Measurements from ENCODE around the gene IL4I1.
A peak's percentile ranks its signal among the peaks of the same experiment; 100 is the strongest.

Gene IL4I1

DNA sequence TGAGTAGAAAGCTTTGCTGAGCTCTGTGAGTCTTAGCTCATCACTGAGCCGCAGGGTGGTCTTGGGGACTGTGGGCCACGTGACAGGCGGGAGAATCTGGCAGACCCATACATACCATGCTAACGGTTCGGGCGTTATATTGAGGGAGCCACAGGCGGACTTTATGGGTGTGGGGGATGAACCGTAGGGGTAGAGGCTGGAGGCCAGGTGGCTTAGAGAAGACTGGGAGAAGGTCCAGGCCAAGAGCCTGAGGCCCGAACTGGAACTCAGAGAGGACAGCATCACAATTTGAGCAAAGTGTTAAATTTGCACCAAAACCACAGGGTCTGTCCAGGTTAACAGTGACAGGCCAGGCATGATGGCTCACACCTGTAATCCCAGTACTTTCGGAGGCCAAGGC lies 17.0 kb upstream of the IL4I1 start:
- Mint-ChIP-seq H3K4me3 (peak overlapping the region; percentile 10), H3K27me3 (no peaks in the 10 kb centered on the region), H3K36me3 (ENCODE audit: low read depth) (peaks cover 76% of the 10 kb centered on the region), H3K27ac (peak overlapping the region; percentile 76), H3K4me1 (ENCODE audit: low read depth) (peaks cover 72% of the 10 kb centered on the region), H3K9me3 (no peaks in the 10 kb centered on the region)

GRCh38 chr19:49912965-49913685 lies 16.4 kb upstream of the IL4I1 start:
- H3K36me3 Mint-ChIP-seq (ENCODE audit: low read depth): peaks cover 76% of the 10 kb centered on the region
- peak overlapping the region; percentile 76 for H3K27ac Mint-ChIP-seq
- no peaks in the 10 kb centered on the region for H3K27me3 Mint-ChIP-seq
- no peak overlapping the region for H3K4me3 Mint-ChIP-seq
- no peaks in the 10 kb centered on the region for H3K9me3 Mint-ChIP-seq
- peaks cover 74% of the 10 kb centered on the region for H3K4me1 Mint-ChIP-seq (ENCODE audit: low read depth)

- peaks cover 79% of the 10 kb centered on the region for H3K4me1 Mint-ChIP-seq (ENCODE audit: low read depth)
- peaks cover 77% of the 10 kb centered on the region for H3K36me3 Mint-ChIP-seq (ENCODE audit: low read depth)
- no peaks in the 10 kb centered on the region for H3K27me3 Mint-ChIP-seq
- H3K27ac Mint-ChIP-seq: peak overlapping the region; percentile 98
- H3K4me3 Mint-ChIP-seq: peak overlapping the region; percentile 71
- no peaks in the 10 kb centered on the region for H3K9me3 Mint-ChIP-seq
These were observed 14.9 kb upstream of the IL4I1 start for GRCh38 chr19:49911381-49912145.

GRCh38 chr19:49910179-49910578 lies 13.5 kb upstream of the IL4I1 start:
- Mint-ChIP-seq H3K4me3 (no peak overlapping the region), H3K27ac (no peak overlapping the region), H3K4me1 (ENCODE audit: low read depth) (peaks cover 83% of the 10 kb centered on the region), H3K9me3 (no peaks in the 10 kb centered on the region), H3K36me3 (ENCODE audit: low read depth) (peaks cover 71% of the 10 kb centered on the region), H3K27me3 (no peaks in the 10 kb centered on the region)

GRCh38 chr19:49908480-49909420 lies 12.1 kb upstream of the IL4I1 start:
- Mint-ChIP-seq H3K4me1 (ENCODE audit: low read depth) (peaks cover 82% of the 10 kb centered on the region), H3K27ac (no peak overlapping the region), H3K36me3 (ENCODE audit: low read depth) (peaks cover 61% of the 10 kb centered on the region), H3K4me3 (no peak overlapping the region), H3K27me3 (no peaks in the 10 kb centered on the region), H3K9me3 (no peaks in the 10 kb centered on the region)

DNA sequence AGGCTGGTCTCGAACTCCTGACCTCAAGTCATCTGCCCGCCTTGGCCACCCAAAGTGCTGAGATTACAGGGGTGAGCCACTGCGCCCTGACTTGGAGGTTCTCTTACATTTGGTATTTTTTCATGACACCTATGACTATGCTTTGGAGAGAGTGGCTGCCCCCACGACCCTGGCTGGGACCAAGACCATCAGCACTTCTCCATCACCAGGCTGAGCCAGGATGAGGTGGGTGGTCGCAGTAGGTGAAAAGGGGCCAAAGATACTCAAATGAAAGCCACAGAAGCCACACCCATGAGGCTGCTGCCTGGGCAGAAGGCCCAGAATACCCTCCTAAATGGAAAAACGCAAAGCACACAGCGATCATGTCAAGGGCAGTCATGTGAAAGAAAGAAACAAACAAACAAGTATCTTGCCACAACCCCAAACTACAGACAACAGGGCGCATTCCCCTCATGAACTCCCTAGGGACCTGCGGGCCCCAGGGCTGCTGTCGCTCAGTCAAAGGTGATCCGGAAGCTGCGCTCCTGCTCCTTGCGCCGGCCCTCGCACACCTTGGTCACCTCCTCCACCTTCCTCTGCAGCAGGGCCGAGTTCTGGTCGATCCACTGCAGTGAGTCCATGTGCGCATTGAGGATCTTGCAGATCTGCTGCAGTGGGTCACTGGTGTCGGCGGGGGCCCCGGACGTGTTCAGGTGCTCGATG lies 11.2 kb upstream of the IL4I1 start:
- peaks cover 80% of the 10 kb centered on the region for H3K4me1 Mint-ChIP-seq (ENCODE audit: low read depth)
- H3K27ac Mint-ChIP-seq: peak overlapping the region; percentile 16
- H3K9me3 Mint-ChIP-seq: no peaks in the 10 kb centered on the region
- peaks cover 52% of the 10 kb centered on the region for H3K36me3 Mint-ChIP-seq (ENCODE audit: low read depth)
- H3K27me3 Mint-ChIP-seq: no peaks in the 10 kb centered on the region
- no peak overlapping the region for H3K4me3 Mint-ChIP-seq

GRCh38 chr19:49906879-49907564 lies 10.3 kb upstream of the IL4I1 start:
- Mint-ChIP-seq H3K4me3 (no peak overlapping the region), H3K4me1 (ENCODE audit: low read depth) (peaks cover 77% of the 10 kb centered on the region), H3K36me3 (ENCODE audit: low read depth) (peaks cover 47% of the 10 kb centered on the region), H3K9me3 (no peaks in the 10 kb centered on the region), H3K27me3 (no peaks in the 10 kb centered on the region), H3K27ac (peak overlapping the region; percentile 52)

GRCh38 chr19:49904136-49904535 lies 7.4 kb upstream of the IL4I1 start:
- no peaks in the 10 kb centered on the region for H3K27me3 Mint-ChIP-seq
- H3K4me1 Mint-ChIP-seq (ENCODE audit: low read depth): peaks cover 71% of the 10 kb centered on the region
- peaks cover 28% of the 10 kb centered on the region for H3K36me3 Mint-ChIP-seq (ENCODE audit: low read depth)
- no peak overlapping the region for H3K27ac Mint-ChIP-seq
- peak overlapping the region; percentile 7 for H3K4me3 Mint-ChIP-seq
- no peaks in the 10 kb centered on the region for H3K9me3 Mint-ChIP-seq

GRCh38 chr19:49895566-49896297 lies 955 bp downstream of the IL4I1 start:
- H3K9me3 Mint-ChIP-seq: no peaks in the 10 kb centered on the region
- peak overlapping the region; percentile 85 for H3K4me3 Mint-ChIP-seq

DNA sequence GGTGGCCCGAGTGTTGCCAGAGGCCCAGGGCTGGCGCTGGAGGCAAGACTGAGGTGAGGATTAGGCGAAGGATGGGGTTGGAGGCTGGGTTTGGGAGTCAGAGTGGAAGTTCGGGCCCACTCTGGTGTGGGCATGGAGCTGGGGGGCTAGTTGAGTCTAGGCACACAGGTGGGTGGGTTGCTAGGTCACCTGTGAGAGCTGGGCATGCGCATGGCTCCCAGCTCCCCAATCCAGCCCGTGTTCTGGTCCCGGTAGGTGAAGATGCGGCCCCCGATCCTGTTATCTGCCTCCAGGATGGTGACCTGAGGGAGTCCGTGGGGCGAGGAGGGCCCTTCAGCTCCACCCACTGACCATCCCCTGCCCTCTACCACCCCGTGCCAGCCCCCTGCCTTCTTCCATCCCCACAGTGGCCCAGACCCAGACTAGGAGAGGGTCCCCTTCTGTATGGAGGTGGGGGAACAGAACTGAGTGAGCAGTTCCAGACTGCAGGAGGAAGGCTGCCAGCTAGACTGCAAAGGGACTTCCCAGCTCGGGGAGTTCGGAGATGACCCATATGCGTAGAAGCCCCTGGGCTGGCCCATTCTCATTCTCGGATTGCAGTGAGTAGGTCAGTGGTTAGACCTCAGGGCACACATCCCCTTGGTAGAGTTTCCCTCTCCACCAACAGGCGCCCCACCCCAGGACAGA lies 1.7 kb downstream of the IL4I1 start:
- no peaks in the 10 kb centered on the region for H3K9me3 Mint-ChIP-seq
- H3K27me3 Mint-ChIP-seq: no peaks in the 10 kb centered on the region

More at GRCh38 chr19:49895566-49896297, 955 bp downstream of the IL4I1 start:
- Mint-ChIP-seq H3K27ac (peak overlapping the region; percentile 96), H3K36me3 (ENCODE audit: low read depth) (peaks cover 3% of the 10 kb centered on the region), H3K27me3 (no peaks in the 10 kb centered on the region), H3K4me1 (ENCODE audit: low read depth) (peaks cover 63% of the 10 kb centered on the region)

DNA sequence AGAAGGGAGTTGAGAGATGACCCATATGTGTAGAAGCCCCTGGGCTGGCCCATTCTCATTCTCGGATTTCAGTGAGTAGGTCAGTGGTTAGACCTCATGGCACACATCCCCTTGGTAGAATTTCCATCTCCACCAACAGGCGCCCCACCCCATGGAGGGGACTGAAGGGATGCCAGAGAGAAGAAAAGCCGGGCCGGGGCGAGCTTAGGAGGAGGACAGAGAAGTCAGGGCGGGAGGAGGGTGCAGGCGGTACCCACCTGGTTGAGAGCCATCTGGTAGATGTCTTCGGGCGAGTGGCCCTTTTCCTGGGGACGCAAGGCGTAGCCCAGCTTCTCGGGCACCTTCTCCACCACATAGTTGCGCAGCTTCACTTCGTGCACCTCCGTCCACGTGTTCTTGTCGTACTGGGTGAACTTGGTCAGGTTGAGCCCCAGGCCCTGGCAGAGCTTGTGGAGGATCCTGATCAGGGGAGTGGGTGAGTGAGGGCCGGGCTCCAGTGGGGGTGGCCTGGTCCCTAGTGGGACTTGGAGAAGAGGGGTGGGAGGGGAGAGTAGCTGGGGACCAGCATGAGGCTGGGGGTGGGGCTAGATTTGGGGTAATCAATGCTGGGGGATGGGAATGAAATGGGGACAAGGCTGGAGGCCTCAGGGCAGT lies 2.5 kb downstream of the IL4I1 start:
- no peaks in the 10 kb centered on the region for H3K9me3 Mint-ChIP-seq
- H3K27ac Mint-ChIP-seq: peak overlapping the region; percentile 65
- no peaks in the 10 kb centered on the region for H3K27me3 Mint-ChIP-seq

More for the DNA sequence above, 1.7 kb downstream of the IL4I1 start:
- Mint-ChIP-seq H3K27ac (peak overlapping the region; percentile 50), H3K4me3 (peak overlapping the region; percentile 85), H3K4me1 (ENCODE audit: low read depth) (peaks cover 61% of the 10 kb centered on the region), H3K36me3 (ENCODE audit: low read depth) (peaks cover 3% of the 10 kb centered on the region)

GRCh38 chr19:49892716-49893115 lies 4.0 kb downstream of the IL4I1 start:
- Mint-ChIP-seq H3K9me3 (no peaks in the 10 kb centered on the region), H3K4me3 (peak overlapping the region; percentile 6), H3K27me3 (no peaks in the 10 kb centered on the region), H3K36me3 (ENCODE audit: low read depth) (peaks cover 3% of the 10 kb centered on the region), H3K4me1 (ENCODE audit: low read depth) (peaks cover 53% of the 10 kb centered on the region), H3K27ac (peak overlapping the region; percentile 4)

More for the DNA sequence above, 2.5 kb downstream of the IL4I1 start:
- peaks cover 3% of the 10 kb centered on the region for H3K36me3 Mint-ChIP-seq (ENCODE audit: low read depth)
- H3K4me1 Mint-ChIP-seq (ENCODE audit: low read depth): peaks cover 61% of the 10 kb centered on the region
- H3K4me3 Mint-ChIP-seq: peak overlapping the region; percentile 85
